Fibroblast of pulmonary artery (primary cell): ENCODE data around the gene CNTN4.

ENCODE experiments used
- DNase-seq: peaks from one replicate; pipeline ENCODE4 v3.0.0-alpha.2; 2010; ENCODE audit warnings: low read depth
- H3K4me3 ChIP-seq: replicated peaks from 2 replicates; pipeline ENCODE4 v1.5.1; 2011; ENCODE audit warnings: low read depth, mild to moderate bottlenecking, control low read depth, low read length, moderate library complexity
- TF ChIP-seq, protein P1 (sequence below): IDR thresholded peaks from 2 replicates; pipeline ENCODE4 v1.5.1; 2011; ENCODE audit warnings: mild to moderate bottlenecking, control low read depth, low read length, inconsistent platforms; ENCODE audit errors: missing control alignments

Gene CNTN4

DNA sequence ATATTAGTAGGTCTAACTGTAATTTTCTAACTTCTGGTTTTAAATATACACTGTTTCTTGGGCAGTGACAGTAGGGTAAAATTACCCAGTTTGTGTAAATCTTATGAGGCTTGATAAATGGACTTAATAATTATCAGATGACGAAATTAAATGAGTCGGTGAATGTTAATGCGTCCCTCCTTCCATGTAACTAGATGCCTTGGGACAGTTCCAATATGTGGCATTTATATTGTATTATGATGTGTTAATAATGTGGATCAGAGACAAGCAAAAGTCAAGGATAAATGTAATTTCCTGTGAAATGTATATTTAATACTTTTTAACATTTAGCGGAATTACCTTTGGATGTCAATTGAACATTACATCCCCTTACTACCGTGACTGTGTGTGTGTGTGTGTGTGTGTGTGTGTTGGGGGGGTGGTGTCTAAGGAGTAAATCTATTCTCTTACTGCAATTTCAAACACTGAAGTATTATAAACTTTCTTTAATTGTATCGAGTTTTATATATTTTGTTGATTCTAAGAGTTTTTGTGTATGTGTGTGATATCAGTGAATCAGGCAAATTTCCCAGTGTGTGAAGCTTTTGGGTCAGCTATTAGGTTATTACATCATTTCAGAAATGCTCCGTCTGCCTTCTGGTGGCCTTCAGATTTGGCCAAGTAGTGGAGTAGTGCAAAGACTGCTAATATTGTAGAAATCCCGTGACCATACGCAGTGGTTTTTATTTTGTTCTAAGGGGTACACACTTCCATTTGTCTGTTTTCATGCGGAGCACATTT lies 50.1 kb downstream of the CNTN4 start:
- peak; percentile 8 for DNase-seq
- TF ChIP-seq, protein P1, sequence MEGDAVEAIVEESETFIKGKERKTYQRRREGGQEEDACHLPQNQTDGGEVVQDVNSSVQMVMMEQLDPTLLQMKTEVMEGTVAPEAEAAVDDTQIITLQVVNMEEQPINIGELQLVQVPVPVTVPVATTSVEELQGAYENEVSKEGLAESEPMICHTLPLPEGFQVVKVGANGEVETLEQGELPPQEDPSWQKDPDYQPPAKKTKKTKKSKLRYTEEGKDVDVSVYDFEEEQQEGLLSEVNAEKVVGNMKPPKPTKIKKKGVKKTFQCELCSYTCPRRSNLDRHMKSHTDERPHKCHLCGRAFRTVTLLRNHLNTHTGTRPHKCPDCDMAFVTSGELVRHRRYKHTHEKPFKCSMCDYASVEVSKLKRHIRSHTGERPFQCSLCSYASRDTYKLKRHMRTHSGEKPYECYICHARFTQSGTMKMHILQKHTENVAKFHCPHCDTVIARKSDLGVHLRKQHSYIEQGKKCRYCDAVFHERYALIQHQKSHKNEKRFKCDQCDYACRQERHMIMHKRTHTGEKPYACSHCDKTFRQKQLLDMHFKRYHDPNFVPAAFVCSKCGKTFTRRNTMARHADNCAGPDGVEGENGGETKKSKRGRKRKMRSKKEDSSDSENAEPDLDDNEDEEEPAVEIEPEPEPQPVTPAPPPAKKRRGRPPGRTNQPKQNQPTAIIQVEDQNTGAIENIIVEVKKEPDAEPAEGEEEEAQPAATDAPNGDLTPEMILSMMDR, result no peak

DNA sequence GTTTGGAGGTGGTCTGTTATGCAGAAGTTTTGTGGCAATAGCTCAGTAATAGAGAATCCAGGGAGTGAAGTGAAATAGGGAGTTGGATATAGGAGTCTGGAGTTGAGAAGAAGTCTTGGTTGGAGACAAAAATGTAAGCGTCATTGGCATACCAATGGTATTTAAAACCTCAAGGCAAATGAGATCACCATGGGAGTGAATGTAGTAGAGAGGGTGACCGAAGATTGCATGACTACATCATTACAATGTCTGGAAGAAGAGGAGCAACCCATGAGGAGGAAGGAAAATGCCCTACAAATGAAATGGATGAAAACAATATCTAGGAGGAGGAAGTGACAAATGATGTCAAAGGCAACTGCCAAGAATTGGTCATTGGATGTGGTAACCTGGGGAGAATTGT lies 54.4 kb downstream of the CNTN4 start:
- no peak overlapping the region for H3K4me3 ChIP-seq
- TF ChIP-seq, protein P1, result no peak
- no peak for DNase-seq

More for the DNA sequence above, 50.1 kb downstream of the CNTN4 start:
- no peak overlapping the region for H3K4me3 ChIP-seq

DNA sequence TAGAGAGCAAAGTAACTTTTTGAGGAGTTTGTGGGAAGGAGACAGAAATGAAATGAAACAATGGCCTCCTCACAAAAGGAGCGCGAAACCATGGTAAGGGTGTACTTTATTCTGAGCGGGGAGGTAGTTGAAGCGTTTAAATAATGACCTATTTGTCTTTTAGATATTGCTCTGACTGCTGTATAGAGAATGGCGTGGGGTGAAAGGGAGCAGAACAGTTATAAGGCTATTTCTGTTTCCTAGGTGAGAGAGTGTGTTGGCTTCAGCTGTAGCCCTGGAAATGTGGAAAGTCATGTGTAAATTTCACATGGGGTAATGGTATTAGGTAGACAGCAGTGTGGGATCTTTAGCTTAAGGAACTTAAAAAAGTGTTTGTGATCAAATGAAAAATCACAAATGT lies 54.9 kb downstream of the CNTN4 start:
- TF ChIP-seq, protein P1, result no peak
- DNase-seq, result no peak
- H3K4me3 ChIP-seq, result no peak overlapping the region

DNA sequence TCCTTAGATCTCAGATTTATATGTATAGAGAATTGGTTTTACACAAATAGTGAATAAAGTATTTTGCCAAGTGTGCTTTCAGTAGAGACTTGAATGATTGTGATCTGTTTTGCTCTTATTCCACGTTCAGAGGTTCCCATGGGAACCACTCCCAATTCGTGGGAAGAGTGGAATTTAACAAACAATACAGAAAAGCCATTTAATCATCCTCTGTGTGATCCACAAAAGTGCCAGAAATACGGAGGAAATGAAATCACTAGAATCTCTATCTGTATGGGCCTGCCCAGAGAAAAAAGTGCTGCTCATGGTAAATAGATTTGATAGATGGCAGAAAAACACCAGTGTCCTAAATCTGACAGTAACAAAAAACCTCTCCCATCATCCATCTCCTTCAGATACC lies 56.0 kb downstream of the CNTN4 start:
- no peak overlapping the region for H3K4me3 ChIP-seq
- TF ChIP-seq, protein P1, result no peak
- DNase-seq, result no peak

DNA sequence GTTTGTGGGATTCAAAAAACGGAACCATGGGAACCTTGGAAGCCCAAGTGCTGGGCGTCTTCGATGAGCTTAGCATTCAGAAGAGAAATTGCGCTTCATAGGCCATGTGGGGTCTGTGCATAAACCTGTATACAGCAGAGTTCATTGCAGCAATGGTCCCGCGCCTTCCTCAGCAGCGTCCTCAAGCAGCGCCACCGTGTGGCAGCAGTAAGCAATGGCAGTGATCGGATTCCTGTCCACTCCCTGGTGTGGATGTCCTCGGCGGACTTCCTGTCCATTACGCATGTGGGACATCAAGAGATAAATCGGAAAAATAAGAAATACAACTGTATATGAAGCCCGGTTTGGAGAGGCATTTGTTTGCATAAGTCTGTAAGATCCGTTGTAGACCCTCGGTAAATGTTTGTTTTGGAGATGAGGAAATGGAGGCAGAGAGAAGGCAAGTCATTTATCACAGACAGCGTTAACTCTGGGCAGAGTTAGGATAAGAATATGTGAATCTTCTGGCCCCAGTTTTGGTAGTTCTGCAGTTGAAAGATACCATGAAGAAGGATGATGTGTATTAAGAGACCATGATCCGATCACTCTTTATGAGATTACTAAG lies 57.7 kb downstream of the CNTN4 start:
- no peak overlapping the region for H3K4me3 ChIP-seq
- TF ChIP-seq, protein P1, result peak; percentile 22
- DNase-seq, result no peak

DNA sequence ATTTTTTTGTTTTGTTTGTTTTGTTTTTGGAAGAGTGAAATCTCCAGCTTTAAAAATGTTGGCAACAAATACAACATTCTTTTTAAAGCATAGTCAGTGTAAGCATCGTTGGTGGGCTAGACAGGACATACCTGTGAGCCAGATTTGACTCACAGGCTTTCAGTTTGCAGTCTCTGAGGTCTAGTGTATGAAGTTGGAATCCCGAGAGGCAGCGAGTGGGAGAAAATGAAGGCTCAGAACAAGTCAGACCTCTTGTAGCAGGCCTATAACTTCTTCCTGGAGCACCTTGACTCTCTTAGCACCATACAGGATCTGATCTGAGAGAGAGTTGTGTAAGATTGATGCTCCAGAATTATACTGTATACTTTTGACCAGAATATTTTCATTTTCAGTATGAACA lies 60.2 kb downstream of the CNTN4 start:
- no peak for DNase-seq
- TF ChIP-seq, protein P1, result no peak
- H3K4me3 ChIP-seq, result no peak overlapping the region

DNA sequence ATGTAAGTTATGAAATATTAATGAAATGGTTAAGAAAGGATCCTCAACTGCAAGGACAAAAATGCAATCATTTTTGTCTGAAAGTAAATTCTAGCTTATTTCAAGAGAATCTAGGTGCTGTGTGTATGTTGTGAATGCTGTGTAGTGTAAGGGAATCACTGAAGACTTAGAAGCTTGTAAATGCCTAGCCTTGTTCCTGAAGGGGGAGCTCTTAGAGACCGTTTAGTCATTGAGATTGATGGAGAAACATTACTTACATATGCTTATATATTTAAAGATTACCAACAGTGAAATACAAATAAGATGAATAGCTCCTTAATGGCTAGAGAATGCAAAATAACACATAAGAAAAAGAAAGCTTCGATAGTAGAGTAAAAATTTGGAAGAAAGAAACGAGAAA lies 67.9 kb downstream of the CNTN4 start:
- TF ChIP-seq, protein P1, result no peak
- no peak for DNase-seq
- H3K4me3 ChIP-seq, result no peak overlapping the region
